GM12878 (cell line): Measurements from ENCODE around the gene KCNC4. TPM values are rescaled to one million over a fixed set of nuclear protein-coding genes. Genes with fewer than 3 reads are reported as not detected.

ENCODE experiments used
- ATAC-seq: fragments of 200-7000 bp; cut with Tn5 transposase; 3 replicates; pipeline ENCODE4 v1.9.1; 2020; ENCODE audit warnings: mild to moderate bottlenecking, moderate library complexity
- BruUV-seq: library from RNA; stranded (reverse); fragments of 400-500 nt; replicated peaks from 2 replicates; lab custom pipeline; 2021; lab: Mats Ljungman, UMichigan
- CTCF ChIA-PET: fragments of 300-600 bp; sonication (Branson Sonifier 250); formaldehyde crosslinking; extraction: SDS; loops from one replicate; lab custom pipeline; 2021; ENCODE audit warnings: inconsistent platforms; lab: Yijun Ruan, JAX
- POLR2A ChIA-PET: fragments of 350-600 bp; formaldehyde crosslinking; extraction: SDS; loops from one replicate; lab custom pipeline; 2021; ENCODE audit warnings: inconsistent platforms; lab: Charles Lee
- RAD21 ChIA-PET: fragments of 300-600 bp; sonication (Branson Sonifier 250); formaldehyde crosslinking; loops from one replicate; lab custom pipeline; 2023; ENCODE audit warnings: antibody characterized with exemption; ENCODE audit not compliant: unreplicated experiment; lab: Charles Lee
- SMC1A ChIA-PET: fragments of 300-600 bp; sonication (Branson Sonifier 250); formaldehyde crosslinking; loops from one replicate; lab custom pipeline; 2023; ENCODE audit not compliant: unreplicated experiment, uncharacterized antibody; lab: Charles Lee
- DNase-seq: peaks from one replicate; pipeline ENCODE4 v3.0.0-alpha.2; 2011; ENCODE audit warnings: low read depth, low spot score
- FAIRE-seq: peaks from 3 replicates; lab custom pipeline; 2011; peaks lifted over from hg19 to GRCh38; lab: Jason Lieb, UNC
- H2AFZ ChIP-seq: 2 replicates; pipeline ENCODE4 v1.6.0; 2011; ENCODE audit warnings: low read depth, low read length, control low read depth; ENCODE audit not compliant: control insufficient read depth
- H3K27ac ChIP-seq: 2 replicates; pipeline ENCODE4 v1.5.1; 2011; ENCODE audit warnings: control low read depth; ENCODE audit not compliant: control insufficient read depth, insufficient read depth
- H3K27me3 ChIP-seq, 2 experiments: replicated peaks in 1 of 2; 2 replicates each; pipeline versions ENCODE4 v1.6.0 to v1.6.1; 2011; ENCODE audit warnings: low read length in 1 of 2; ENCODE audit not compliant: control insufficient read depth in 2 of 2, insufficient read depth in 2 of 2
- H3K36me3 ChIP-seq, 2 experiments: 2 replicates each; pipeline ENCODE4 v1.5.1; 2011; ENCODE audit warnings: low read length in 1 of 2; ENCODE audit not compliant: control insufficient read depth in 2 of 2, insufficient read depth in 2 of 2
- H3K4me1 ChIP-seq: 2 replicates; pipeline ENCODE4 v1.6.1; 2011; ENCODE audit warnings: mild to moderate bottlenecking, low read length, moderate library complexity, mixed read lengths; ENCODE audit not compliant: control insufficient read depth, insufficient read depth
- H3K4me2 ChIP-seq: 2 replicates; pipeline ENCODE4 v1.6.0; 2011; ENCODE audit warnings: control low read depth; ENCODE audit not compliant: control insufficient read depth, insufficient read depth
- H3K4me3 ChIP-seq: fragments of 200-600 bp; sonication (generic); 2 replicates; pipeline ENCODE4 v1.5.1; 2016
- H3K79me2 ChIP-seq: 2 replicates; pipeline ENCODE4 v1.6.0; 2011; ENCODE audit warnings: low read length; ENCODE audit not compliant: control insufficient read depth, insufficient read depth
- H3K9ac ChIP-seq: 2 replicates; pipeline ENCODE4 v1.8.0; 2011; ENCODE audit warnings: low read length, control low read depth, mixed read lengths; ENCODE audit not compliant: control insufficient read depth, insufficient read depth
- H3K9me3 ChIP-seq: replicated peaks from 3 replicates; pipeline ENCODE4 v1.5.1; 2011; ENCODE audit warnings: mild to moderate bottlenecking, low read length; ENCODE audit not compliant: control insufficient read depth, insufficient read depth
- H4K20me1 ChIP-seq: 2 replicates; pipeline ENCODE4 v1.6.0; 2011; ENCODE audit not compliant: control insufficient read depth, insufficient read depth
- ATF3 ChIP-seq: IDR thresholded peaks from 2 replicates; pipeline ENCODE4 v1.6.1; 2011; ENCODE audit warnings: low read depth, mild to moderate bottlenecking, low read length, moderate library complexity, borderline replicate concordance; ENCODE audit errors: extremely low read depth
- BHLHE40 ChIP-seq, 2 experiments: fragments of 450-650 bp in 1 of 2; IDR thresholded peaks; 2 replicates each; pipeline ENCODE4 v1.6.1; 2011 to 2017; ENCODE audit warnings: low read depth in 2 of 2, borderline replicate concordance in 1 of 2, improper control_type of control experiment in 1 of 2, low read length in 1 of 2, mild to moderate bottlenecking in 1 of 2
- CBX5 ChIP-seq: sonication (generic); IDR thresholded peaks from 2 replicates; pipeline ENCODE4 v1.6.1; 2016; ENCODE audit warnings: low read depth, moderate library complexity, mild to moderate bottlenecking, inconsistent platforms
- EGR1 ChIP-seq, 2 experiments: IDR thresholded peaks; 1 replicate in 1 of 2; 2 replicates in 1 of 2; pipeline ENCODE4 v1.6.1; 2011 to 2012; ENCODE audit warnings: low read depth in 2 of 2, low read length in 2 of 2, borderline replicate concordance in 1 of 2, mild to moderate bottlenecking in 1 of 2, moderate library complexity in 1 of 2
- FOXM1 ChIP-seq: IDR thresholded peaks from 2 replicates; pipeline ENCODE4 v1.6.1; 2012; ENCODE audit warnings: low read depth, mild to moderate bottlenecking, inconsistent platforms, low read length, moderate library complexity
- NFXL1 ChIP-seq: fragments of 450-650 bp; IDR thresholded peaks from 2 replicates; pipeline ENCODE4 v1.6.1; 2017; ENCODE audit warnings: antibody characterized with exemption, mild to moderate bottlenecking, borderline replicate concordance
- RAD21 ChIP-seq: IDR thresholded peaks from 2 replicates; pipeline ENCODE4 v1.6.1; 2011; ENCODE audit warnings: mild to moderate bottlenecking, low read depth, low read length, moderate library complexity; ENCODE audit not compliant: insufficient read depth
- SMAD5 ChIP-seq: IDR thresholded peaks from 2 replicates; pipeline ENCODE4 v1.6.1; 2016; ENCODE audit warnings: antibody characterized with exemption, low read depth
- ZNF384 ChIP-seq: IDR thresholded peaks from 2 replicates; pipeline ENCODE4 v1.6.1; 2012; ENCODE audit warnings: low read depth, mild to moderate bottlenecking, low read length, improper control_type of control experiment, borderline replicate concordance
- ZNF592 ChIP-seq: fragments of 450-650 bp; IDR thresholded peaks from 2 replicates; pipeline ENCODE4 v1.6.1; 2017; ENCODE audit warnings: mild to moderate bottlenecking, moderate library complexity
- WGBS: methylation state at CpG from one replicate; pipeline ENCODE4 v1.1.6; 2016; ENCODE audit warnings: low lambda C conversion rate; ENCODE audit not compliant: insufficient replicate concordance, insufficient coverage; ENCODE audit errors: missing lambda C conversion rate; 5-methylcytosine and 5-hydroxymethylcytosine counted together
- in situ Hi-C: fragments of 300-500 bp; cut with MboI; formaldehyde crosslinking; loops from 9 replicates; pipeline ENCODE4 v1.14.3; 2018; ENCODE audit warnings: mixed read lengths
- intact Hi-C: fragments of 100-400 bp; cut with micrococcal nuclease; formaldehyde crosslinking; loops from one replicate; pipeline ENCODE4 v1.14.2; 2022; ENCODE audit not compliant: unreplicated experiment
- polyA plus RNA-seq, 11 experiments: library from polyadenylated mRNA; depleted of rRNA in 4 of 11; unstranded in 6 of 11; stranded (reverse) in 5 of 11; fragments of >200 nt; fragmentation: Nextera tagmentation in 4 of 11; fragmentation: Illumina TruSeq in 1 of 11; extraction: Ambion mirVana in 4 of 11; extraction: Trizol in 1 of 11; gene quantifications; 1 replicate in 1 of 11; 2 replicates in 10 of 11; pipeline versions ENCODE4 v1.2.1 to v1.2.3, GENCODE V29; 2011 to 2016; ENCODE audit warnings: inconsistent platforms in 2 of 11, missing spikeins in 2 of 11, low read depth in 1 of 11
- total RNA-seq, 4 experiments: library from RNA; depleted of rRNA in 3 of 4; stranded (reverse); fragments of >200 nt in 3 of 4; fragmentation: Illumina TruSeq in 1 of 4; extraction: Trizol in 1 of 4; gene quantifications; 2 replicates each; pipeline versions ENCODE4 v1.2.1 to v1.2.3, GENCODE V29; 2013 to 2021
- TF ChIP-seq, protein P1 (sequence below): fragments of 150-350 bp; IDR thresholded peaks from 2 replicates; pipeline ENCODE4 v1.6.1; 2014; ENCODE audit warnings: mild to moderate bottlenecking, low read depth, low read length
- TF ChIP-seq, protein P2 (sequence below): fragments of 150-350 bp; IDR thresholded peaks from 2 replicates; pipeline ENCODE4 v1.6.1; 2016; ENCODE audit warnings: low read depth, low read length

The KCNC4 gene
- total and polyA plus RNA-seq, 10 of the 15 experiments (the other 5 are each of a cell fraction or from before 2014, with no cell fraction given) = 0.06 to 1.7 (median 0.36) TPM

DNA sequence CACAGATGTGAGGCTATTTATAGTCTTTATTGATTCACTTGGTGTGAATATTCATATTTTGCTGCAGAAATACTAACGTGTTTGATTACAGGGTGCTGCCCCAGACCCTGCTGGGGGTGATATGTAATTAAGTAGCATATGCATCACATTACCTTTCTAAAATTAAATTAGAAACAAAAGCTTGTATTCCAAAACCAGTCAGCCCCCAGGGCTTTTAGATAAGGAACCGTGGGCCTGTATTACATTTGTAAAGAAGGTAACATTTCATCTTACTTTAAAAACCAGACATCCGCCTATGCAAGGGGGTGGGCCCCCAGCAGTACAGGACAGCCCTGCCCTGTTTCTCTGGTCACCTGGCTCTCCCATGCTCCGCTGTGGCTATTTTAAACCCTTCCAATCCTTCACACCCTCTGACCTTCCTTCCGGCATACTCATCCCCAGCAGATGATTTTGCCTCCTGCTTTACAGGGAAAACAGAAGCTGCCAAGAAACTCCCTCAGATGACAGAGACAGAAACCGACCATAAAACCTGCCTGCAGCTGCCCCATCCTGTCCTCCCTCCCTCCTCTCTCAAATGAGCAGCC, 22.0 kb upstream of the KCNC4 start:
- no peak for FAIRE-seq
- Histone ChIP-seq H3K27me3 (peaks cover 0 to 3% of the 10 kb centered on the region in 2 experiments; a peak in 2 of 4 replicates), H3K9ac (no peak overlapping the region), H2AFZ (no peak overlapping the region), H3K4me1 (no peaks in the 10 kb centered on the region), H3K79me2 (no peaks in the 10 kb centered on the region), H3K4me3 (no peak overlapping the region), H3K27ac (no peak overlapping the region), H3K4me2 (no peak overlapping the region), H4K20me1 (no peaks in the 10 kb centered on the region), H3K9me3 (no peaks in the 10 kb centered on the region), H3K36me3 (no peaks in the 10 kb centered on the region)
- in situ Hi-C loops = no loop called here
- ChIA-PET POLR2A (no interaction called here), RAD21 (no interaction called here), SMC1A (no interaction called here), CTCF (interaction anchor here (0.9 to 1.2 kb wide), 3 partner anchors 13 to 308 kb away, joined by 3 to 5 read pairs (median 4); no protein-coding TSS in a partner anchor)
- ATAC-seq = no peak
- no peak for DNase-seq
- intact Hi-C loops = no loop called here
- BruUV-seq = no TSS peak
- 23% methylated on average over 6 of the region's 6 CpGs for WGBS
- TF ChIP-seq EGR1 (IDR thresholded peaks at IDR 0.05; ENCODE audit: borderline replicate concordance in 1 of 2, low read depth in 2 of 2, low read length in 2 of 2) = no peak
- TF ChIP-seq FOXM1 = no peak
- no peak for TF ChIP-seq ZNF384
- TF ChIP-seq, protein P1, sequence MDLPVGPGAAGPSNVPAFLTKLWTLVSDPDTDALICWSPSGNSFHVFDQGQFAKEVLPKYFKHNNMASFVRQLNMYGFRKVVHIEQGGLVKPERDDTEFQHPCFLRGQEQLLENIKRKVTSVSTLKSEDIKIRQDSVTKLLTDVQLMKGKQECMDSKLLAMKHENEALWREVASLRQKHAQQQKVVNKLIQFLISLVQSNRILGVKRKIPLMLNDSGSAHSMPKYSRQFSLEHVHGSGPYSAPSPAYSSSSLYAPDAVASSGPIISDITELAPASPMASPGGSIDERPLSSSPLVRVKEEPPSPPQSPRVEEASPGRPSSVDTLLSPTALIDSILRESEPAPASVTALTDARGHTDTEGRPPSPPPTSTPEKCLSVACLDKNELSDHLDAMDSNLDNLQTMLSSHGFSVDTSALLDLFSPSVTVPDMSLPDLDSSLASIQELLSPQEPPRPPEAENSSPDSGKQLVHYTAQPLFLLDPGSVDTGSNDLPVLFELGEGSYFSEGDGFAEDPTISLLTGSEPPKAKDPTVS = no peak
- TF ChIP-seq ZNF592 = no peak
- no peak for TF ChIP-seq RAD21
- no peak for TF ChIP-seq ATF3
- no peak for TF ChIP-seq SMAD5
- no peak for TF ChIP-seq BHLHE40 (IDR thresholded peaks at IDR 0.05; ENCODE audit: borderline replicate concordance in 1 of 2, low read depth in 2 of 2, low read length in 1 of 2)
- TF ChIP-seq, protein P2, sequence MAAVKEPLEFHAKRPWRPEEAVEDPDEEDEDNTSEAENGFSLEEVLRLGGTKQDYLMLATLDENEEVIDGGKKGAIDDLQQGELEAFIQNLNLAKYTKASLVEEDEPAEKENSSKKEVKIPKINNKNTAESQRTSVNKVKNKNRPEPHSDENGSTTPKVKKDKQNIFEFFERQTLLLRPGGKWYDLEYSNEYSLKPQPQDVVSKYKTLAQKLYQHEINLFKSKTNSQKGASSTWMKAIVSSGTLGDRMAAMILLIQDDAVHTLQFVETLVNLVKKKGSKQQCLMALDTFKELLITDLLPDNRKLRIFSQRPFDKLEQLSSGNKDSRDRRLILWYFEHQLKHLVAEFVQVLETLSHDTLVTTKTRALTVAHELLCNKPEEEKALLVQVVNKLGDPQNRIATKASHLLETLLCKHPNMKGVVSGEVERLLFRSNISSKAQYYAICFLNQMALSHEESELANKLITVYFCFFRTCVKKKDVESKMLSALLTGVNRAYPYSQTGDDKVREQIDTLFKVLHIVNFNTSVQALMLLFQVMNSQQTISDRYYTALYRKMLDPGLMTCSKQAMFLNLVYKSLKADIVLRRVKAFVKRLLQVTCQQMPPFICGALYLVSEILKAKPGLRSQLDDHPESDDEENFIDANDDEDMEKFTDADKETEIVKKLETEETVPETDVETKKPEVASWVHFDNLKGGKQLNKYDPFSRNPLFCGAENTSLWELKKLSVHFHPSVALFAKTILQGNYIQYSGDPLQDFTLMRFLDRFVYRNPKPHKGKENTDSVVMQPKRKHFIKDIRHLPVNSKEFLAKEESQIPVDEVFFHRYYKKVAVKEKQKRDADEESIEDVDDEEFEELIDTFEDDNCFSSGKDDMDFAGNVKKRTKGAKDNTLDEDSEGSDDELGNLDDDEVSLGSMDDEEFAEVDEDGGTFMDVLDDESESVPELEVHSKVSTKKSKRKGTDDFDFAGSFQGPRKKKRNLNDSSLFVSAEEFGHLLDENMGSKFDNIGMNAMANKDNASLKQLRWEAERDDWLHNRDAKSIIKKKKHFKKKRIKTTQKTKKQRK = no peak
- no peak for TF ChIP-seq NFXL1
- TF ChIP-seq CBX5 = no peak
